PC-3 (cell line): ENCODE measurements around the gene NUDT6. TPM values are rescaled to one million over a fixed set of nuclear protein-coding genes. Genes with fewer than 3 reads are reported as not detected.

Experiments
- ATAC-seq: fragments of 200-7000 bp; cut with Tn5 transposase; 2 replicates; pipeline ENCODE4 v1.9.1; 2020; ENCODE audit warnings: mild to moderate bottlenecking, moderate library complexity
- BruUV-seq: library from RNA; stranded (reverse); fragments of 400-500 nt; replicated peaks from 2 replicates; lab custom pipeline; 2021; lab: Mats Ljungman, UMichigan
- CTCF ChIA-PET: fragments of 300-600 bp; sonication (Branson Sonifier 250); formaldehyde crosslinking; loops from one replicate; lab custom pipeline; 2022; ENCODE audit warnings: antibody characterized with exemption; lab: Charles Lee
- POLR2A ChIA-PET: fragments of 300-600 bp; sonication (Branson Sonifier 250); formaldehyde crosslinking; loops from one replicate; lab custom pipeline; 2022; ENCODE audit warnings: antibody characterized with exemption; ENCODE audit not compliant: unreplicated experiment; lab: Charles Lee
- DNase-seq: peaks from one replicate; pipeline ENCODE4 v3.0.0-alpha.2; 2015
- H2AFZ ChIP-seq: fragments of 300-600 bp; sonication (generic); 2 replicates; pipeline ENCODE4 v1.6.0; 2016; ENCODE audit warnings: antibody characterized with exemption, low read length
- H3F3A ChIP-seq: fragments of 300-600 bp; sonication (generic); one replicate; pipeline ENCODE4 v1.6.0; 2017; ENCODE audit warnings: antibody characterized with exemption, low read length, control low read depth, mild to moderate bottlenecking; ENCODE audit not compliant: unreplicated experiment
- H3K27ac ChIP-seq: fragments of 300-600 bp; sonication (generic); 2 replicates; pipeline ENCODE4 v1.5.1; 2016; ENCODE audit warnings: mild to moderate bottlenecking, low read length
- H3K27me3 ChIP-seq: fragments of 300-600 bp; sonication (generic); 2 replicates; pipeline ENCODE4 v1.6.1; 2016; ENCODE audit warnings: low read length, mixed read lengths
- H3K36me3 ChIP-seq: fragments of 300-600 bp; sonication (generic); 2 replicates; pipeline ENCODE4 v1.6.1; 2016; ENCODE audit warnings: low read depth, mixed run types, low read length, mixed read lengths
- H3K4me1 ChIP-seq: fragments of 300-600 bp; sonication (generic); 2 replicates; pipeline ENCODE4 v1.5.1; 2016; ENCODE audit warnings: low read length; ENCODE audit not compliant: insufficient read depth
- H3K4me2 ChIP-seq: fragments of 300-600 bp; sonication (generic); 2 replicates; pipeline ENCODE4 v1.6.0; 2016; ENCODE audit warnings: low read length
- H3K4me3 ChIP-seq: fragments of 300-600 bp; sonication (generic); 2 replicates; pipeline ENCODE4 v1.5.1; 2016; ENCODE audit warnings: mild to moderate bottlenecking, low read length, mixed read lengths
- H3K79me2 ChIP-seq: fragments of 300-600 bp; sonication (generic); 2 replicates; pipeline ENCODE4 v1.6.1; 2017; ENCODE audit warnings: low read length, mixed read lengths
- H3K9ac ChIP-seq: fragments of 300-600 bp; sonication (generic); 2 replicates; pipeline ENCODE4 v1.6.0; 2016; ENCODE audit warnings: mild to moderate bottlenecking, low read length
- H3K9me2 ChIP-seq: fragments of 300-600 bp; sonication (generic); replicated peaks from 2 replicates; pipeline ENCODE4 v1.6.1; 2016; ENCODE audit warnings: mixed run types, low read length, mixed read lengths
- H3K9me3 ChIP-seq: fragments of 300-600 bp; sonication (generic); 2 replicates; pipeline ENCODE4 v1.6.1; 2016; ENCODE audit warnings: low read length, mixed read lengths
- H4K20me1 ChIP-seq: fragments of 300-600 bp; sonication (generic); 2 replicates; pipeline ENCODE4 v1.6.1; 2016; ENCODE audit warnings: low read length, mixed read lengths
- EZH2 ChIP-seq: fragments of 300-600 bp; sonication (generic); IDR thresholded peaks from one replicate; pipeline ENCODE4 v1.6.1; 2017; ENCODE audit warnings: antibody characterized with exemption, mild to moderate bottlenecking, low read length; ENCODE audit not compliant: unreplicated experiment
- EZH2phosphoT487 ChIP-seq: fragments of 300-600 bp; sonication (generic); IDR thresholded peaks from 2 replicates; pipeline ENCODE4 v1.6.1; 2018; ENCODE audit warnings: mild to moderate bottlenecking, antibody characterized with exemption, low read length, borderline replicate concordance
- intact Hi-C: fragments of 100-400 bp; cut with micrococcal nuclease; formaldehyde crosslinking; loops from 2 replicates; pipeline ENCODE4 v1.9.0; 2023
- total RNA-seq: library from RNA; depleted of rRNA; stranded (reverse); fragments of >200 nt; gene quantifications from 2 replicates; pipeline ENCODE4 v1.2.3, GENCODE V29; 2014
- TF ChIP-seq, protein P1 (sequence below): fragments of 300-600 bp; sonication (generic); conservative IDR thresholded peaks from 2 replicates; pipeline ENCODE4 v1.5.1; 2017; ENCODE audit warnings: antibody characterized with exemption, low read depth, mild to moderate bottlenecking, low read length

The NUDT6 gene
- total RNA-seq, 1 experiment from 2014 or later = 6.9 TPM

- H3K9me3 ChIP-seq = no peaks in the 10 kb centered on the region
- H3K27ac ChIP-seq = no peak overlapping the region
- H3K9me2 ChIP-seq = no peaks in the 10 kb centered on the region
- TF ChIP-seq EZH2 = no peak
- TF ChIP-seq, protein P1, sequence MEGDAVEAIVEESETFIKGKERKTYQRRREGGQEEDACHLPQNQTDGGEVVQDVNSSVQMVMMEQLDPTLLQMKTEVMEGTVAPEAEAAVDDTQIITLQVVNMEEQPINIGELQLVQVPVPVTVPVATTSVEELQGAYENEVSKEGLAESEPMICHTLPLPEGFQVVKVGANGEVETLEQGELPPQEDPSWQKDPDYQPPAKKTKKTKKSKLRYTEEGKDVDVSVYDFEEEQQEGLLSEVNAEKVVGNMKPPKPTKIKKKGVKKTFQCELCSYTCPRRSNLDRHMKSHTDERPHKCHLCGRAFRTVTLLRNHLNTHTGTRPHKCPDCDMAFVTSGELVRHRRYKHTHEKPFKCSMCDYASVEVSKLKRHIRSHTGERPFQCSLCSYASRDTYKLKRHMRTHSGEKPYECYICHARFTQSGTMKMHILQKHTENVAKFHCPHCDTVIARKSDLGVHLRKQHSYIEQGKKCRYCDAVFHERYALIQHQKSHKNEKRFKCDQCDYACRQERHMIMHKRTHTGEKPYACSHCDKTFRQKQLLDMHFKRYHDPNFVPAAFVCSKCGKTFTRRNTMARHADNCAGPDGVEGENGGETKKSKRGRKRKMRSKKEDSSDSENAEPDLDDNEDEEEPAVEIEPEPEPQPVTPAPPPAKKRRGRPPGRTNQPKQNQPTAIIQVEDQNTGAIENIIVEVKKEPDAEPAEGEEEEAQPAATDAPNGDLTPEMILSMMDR = no peak
- no peak for TF ChIP-seq EZH2phosphoT487
- H2AFZ ChIP-seq = no peak overlapping the region
- no peaks in the 10 kb centered on the region for H3K27me3 ChIP-seq
- H3K4me1 ChIP-seq = peaks cover 8% of the 10 kb centered on the region
- H3K4me2 ChIP-seq = no peak overlapping the region
- intact Hi-C loops = no loop called here
- no peak for DNase-seq
- POLR2A ChIA-PET = no interaction called here
- no peaks in the 10 kb centered on the region; the same call in 1 of the 2 replicates for H3K36me3 ChIP-seq
- no peaks in the 10 kb centered on the region for H3K79me2 ChIP-seq
- peak; percentile 45; the same call in 1 of the 2 replicates for ATAC-seq
- H3K9ac ChIP-seq = no peak overlapping the region
- H3F3A ChIP-seq = no peaks in the 10 kb centered on the region
- H3K4me3 ChIP-seq = no peak overlapping the region
- no TSS peak for BruUV-seq
- H4K20me1 ChIP-seq = no peaks in the 10 kb centered on the region
- CTCF ChIA-PET = no interaction called here
Measured at GRCh38 chr4:122908223-122908622, 14.2 kb downstream of the NUDT6 start.

DNA sequence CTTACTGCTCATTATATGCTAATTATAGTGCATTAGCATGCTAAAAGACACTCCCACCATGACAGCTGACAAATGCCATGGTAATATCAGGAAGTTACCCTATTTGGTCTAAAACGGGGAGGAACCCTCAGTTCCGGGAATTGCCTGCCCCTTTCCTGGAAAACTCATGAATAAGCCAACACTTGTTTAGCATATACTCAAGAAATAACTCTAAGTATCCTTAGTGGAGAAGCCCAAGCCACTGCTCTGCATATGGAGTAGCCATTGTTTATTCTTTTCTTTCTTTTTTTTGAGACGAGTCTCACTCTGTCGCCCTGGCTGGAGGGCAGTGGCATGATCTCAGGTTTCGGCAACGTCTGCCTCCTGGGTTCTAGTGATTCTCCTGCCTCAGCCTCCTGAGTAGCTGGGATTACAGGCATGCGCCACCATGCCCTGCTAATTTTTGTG, 15.5 kb downstream of the NUDT6 start:
- Histone ChIP-seq H2AFZ (no peak overlapping the region), H3K4me1 (no peaks in the 10 kb centered on the region; the same call in 1 of the 2 replicates), H3K4me2 (no peak overlapping the region), H3K4me3 (no peak overlapping the region), H3K9ac (no peak overlapping the region), H3K79me2 (no peaks in the 10 kb centered on the region), H3K9me2 (no peaks in the 10 kb centered on the region), H3K36me3 (no peaks in the 10 kb centered on the region; the same call in 1 of the 2 replicates), H4K20me1 (no peaks in the 10 kb centered on the region), H3K9me3 (no peaks in the 10 kb centered on the region), H3K27ac (no peak overlapping the region), H3F3A (no peaks in the 10 kb centered on the region), H3K27me3 (no peaks in the 10 kb centered on the region)
- BruUV-seq = no TSS peak
- intact Hi-C loops = no loop called here
- TF ChIP-seq, protein P1 = no peak
- TF ChIP-seq EZH2 = no peak
- no peak for TF ChIP-seq EZH2phosphoT487
- ChIA-PET POLR2A (no interaction called here), CTCF (no interaction called here)
- DNase-seq (no peak), ATAC-seq (no peak)

GRCh38 chr4:122903766-122904288, 18.6 kb downstream of the NUDT6 start:
- Histone ChIP-seq H3K9me2 (no peaks in the 10 kb centered on the region), H4K20me1 (no peaks in the 10 kb centered on the region), H3F3A (peaks cover under 1% of the 10 kb centered on the region), H3K9me3 (no peaks in the 10 kb centered on the region), H2AFZ (no peak overlapping the region), H3K9ac (no peak overlapping the region), H3K4me1 (peaks cover 8% of the 10 kb centered on the region), H3K4me2 (no peak overlapping the region), H3K4me3 (no peak overlapping the region), H3K27me3 (no peaks in the 10 kb centered on the region), H3K27ac (no peak overlapping the region), H3K79me2 (no peaks in the 10 kb centered on the region), H3K36me3 (peaks cover 5% of the 10 kb centered on the region; the same call in 1 of the 2 replicates)
- DNase-seq (no peak), ATAC-seq (no peak)
- TF ChIP-seq EZH2 = no peak
- TF ChIP-seq, protein P1 = no peak
- intact Hi-C loops = no loop called here
- POLR2A ChIA-PET = interaction anchor here (0.8 kb wide), 1 partner anchor 27 kb away, joined by 3 read pairs; no protein-coding TSS in a partner anchor
- no TSS peak for BruUV-seq
- CTCF ChIA-PET = no interaction called here
